ENCODE results near the gene C14orf119.

C14orf119 gene

GRCh38 chr14:23128969-23129758 lies 33.9 kb downstream of the C14orf119 start:
- no peak for DNase-seq

- DNase-seq: no peak
Observed at GRCh38 chr14:23129759-23130316, 34.5 kb downstream of the C14orf119 start.

- DNase-seq: no peak
Observed at GRCh38 chr14:23130871-23131270, 35.6 kb downstream of the C14orf119 start.

DNA sequence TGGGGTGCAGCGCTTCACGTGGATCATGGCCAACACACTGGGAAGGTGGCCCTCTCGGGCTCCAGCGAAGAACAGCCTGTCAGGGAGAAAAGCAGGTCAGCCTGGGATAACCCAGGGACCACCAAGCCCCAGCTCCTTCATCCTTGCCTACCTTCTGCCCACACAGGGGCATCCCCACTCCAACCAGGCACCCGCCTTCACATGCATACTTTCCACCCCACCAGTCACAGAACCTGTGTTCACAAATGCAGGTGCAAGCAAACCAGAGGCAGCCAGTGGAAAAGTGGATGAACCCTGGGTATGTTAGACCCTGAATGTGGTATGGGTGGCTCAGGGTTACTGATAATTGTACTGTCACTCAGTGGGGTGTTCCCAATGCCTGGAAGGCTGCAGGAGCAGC lies 36.2 kb downstream of the C14orf119 start:
- no peak for DNase-seq

DNA sequence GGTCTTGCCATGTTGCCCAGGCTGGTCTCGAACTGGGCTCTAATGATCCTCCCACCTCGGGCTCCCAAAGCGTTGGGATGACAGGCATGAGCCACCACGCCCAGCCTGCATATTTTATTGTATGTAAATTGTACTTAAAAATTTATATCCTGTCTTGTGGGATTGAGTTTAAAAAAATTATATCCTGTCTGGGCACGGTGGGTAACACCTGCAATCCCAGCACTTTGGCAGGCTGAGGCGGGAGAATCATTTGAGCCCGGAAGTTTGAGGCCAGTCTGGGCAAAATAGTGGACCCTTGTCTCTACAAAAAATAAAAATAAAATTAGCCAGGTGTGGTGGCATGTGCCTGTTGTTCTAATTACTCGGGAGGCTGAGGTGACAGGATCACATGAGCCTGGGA lies 37.7 kb downstream of the C14orf119 start:
- DNase-seq: no peak

- DNase-seq: no peak
Observed at GRCh38 chr14:23136566-23137133, 41.3 kb downstream of the C14orf119 start.

- DNase-seq: no peak
Observed at GRCh38 chr14:23137192-23137812, 42.0 kb downstream of the C14orf119 start.

DNA sequence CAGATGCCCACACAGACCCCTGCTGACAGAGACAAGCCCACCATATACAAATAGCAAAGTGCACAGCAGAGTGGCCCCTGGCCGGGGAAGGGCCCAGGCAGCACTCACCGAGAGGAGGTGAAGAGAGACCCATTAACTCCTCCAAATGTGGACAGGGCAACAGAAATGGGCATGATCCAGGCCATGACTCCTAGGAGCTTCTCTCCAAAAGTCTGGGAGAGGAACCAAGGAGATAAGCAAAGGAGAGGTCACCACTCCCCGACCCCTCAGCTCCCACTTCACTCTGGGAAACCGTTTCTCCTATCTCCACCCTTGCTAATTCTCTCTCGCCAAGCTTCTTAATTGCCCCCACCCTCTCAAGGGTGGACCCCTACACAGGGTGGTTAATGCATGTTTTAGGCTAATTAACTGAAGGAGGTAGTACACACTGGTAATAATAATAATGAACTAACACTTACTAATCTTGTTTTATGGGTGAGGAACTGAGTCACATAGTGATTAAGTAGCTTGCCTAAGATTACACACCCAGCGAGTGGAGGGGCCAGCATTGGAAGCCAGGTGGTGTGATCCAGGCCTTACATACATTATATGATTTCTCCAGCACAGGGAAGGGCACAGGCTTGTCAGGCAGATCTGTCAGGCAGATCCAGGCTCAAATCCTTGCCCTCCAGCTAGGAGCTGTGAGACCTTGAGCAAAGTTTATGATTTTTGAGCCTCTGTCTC lies 42.7 kb downstream of the C14orf119 start:
- no peak for DNase-seq

GRCh38 chr14:23139874-23140273 lies 44.6 kb downstream of the C14orf119 start:
- DNase-seq: no peak

- no peak for DNase-seq
Observed at GRCh38 chr14:23140371-23140770, 45.1 kb downstream of the C14orf119 start.

DNA sequence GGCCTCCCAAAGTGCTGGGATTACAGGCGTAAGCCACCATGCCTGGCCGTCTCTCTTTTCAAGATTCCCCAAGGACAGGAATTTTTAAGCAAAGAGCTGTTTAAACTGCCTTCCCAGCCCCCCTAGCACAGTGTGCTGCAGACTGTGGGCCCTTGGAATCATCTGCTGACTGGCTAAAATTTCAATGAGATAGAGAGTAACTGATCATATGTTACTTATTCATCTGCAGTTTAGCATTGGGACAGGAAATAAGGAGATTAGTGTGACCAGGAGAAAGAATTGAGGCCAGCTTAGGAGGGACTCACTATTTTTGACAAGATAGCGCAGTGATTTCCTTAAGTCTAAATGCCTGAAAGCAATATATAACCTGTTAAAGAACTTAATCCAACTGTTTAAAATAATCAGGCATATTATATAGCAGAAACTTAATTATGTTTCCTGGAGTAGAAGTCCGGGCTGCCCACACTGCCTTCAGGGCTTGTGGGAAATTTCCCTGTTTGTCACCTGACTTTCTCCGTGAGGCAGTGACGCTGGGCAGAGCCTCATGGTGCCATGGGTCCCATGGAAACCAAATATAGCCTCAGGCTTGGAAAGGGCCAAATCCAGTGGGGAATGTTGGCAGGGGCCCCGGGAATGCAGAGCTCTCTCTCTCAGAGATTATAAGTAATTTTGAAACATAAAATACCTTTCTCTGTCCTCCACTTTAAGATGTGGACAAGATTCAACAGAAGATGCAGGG lies 46.6 kb downstream of the C14orf119 start:
- DNase-seq: no peak

- DNase-seq: no peak
Observed at GRCh38 chr14:23142826-23143225, 47.5 kb downstream of the C14orf119 start.

DNA sequence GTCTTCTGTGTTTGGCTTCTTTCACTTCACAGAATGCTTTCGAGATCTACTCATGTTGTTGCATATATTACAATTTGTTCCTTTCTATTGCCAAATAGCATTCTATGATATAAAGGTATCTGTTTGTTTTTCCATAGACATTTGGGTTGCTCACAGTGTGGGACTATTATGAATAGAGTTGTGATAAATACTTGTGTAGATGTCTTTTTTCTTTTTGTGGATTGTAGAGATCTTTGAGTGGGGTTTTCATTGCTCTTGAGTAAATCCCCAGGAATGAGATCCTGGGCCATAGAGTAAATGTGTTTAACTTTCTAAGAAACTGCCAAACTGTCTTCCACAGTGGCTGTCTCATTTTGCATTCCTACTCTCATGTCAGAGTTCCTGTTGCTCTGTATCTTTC lies 48.6 kb downstream of the C14orf119 start:
- no peak for DNase-seq

DNA sequence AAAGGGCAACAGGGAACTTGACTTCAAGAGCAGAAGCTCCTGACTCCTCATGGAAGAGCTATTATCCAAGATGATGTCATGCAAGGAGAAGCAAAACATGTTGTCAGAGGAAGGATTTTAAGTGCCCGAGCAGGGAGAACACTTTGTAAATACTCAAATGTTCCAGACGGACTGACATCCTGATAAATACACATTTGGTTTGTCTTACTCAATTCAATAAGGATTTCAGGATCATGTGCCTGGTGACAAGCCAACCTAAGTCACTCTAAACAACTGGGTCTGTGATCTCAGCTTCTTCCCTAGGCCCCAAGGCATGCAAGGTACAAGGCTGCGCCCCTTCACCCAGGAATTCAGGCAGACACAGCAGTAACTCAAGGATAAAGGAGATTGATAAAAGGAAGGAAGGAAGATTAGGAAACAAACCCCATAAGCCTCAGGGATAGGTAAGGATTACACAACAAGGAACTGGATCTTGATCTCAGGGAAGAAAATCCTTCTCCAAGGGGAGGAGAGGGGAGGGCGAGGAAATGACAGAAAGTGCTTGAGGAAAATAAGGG lies 50.6 kb downstream of the C14orf119 start:
- no peak for DNase-seq

DNA sequence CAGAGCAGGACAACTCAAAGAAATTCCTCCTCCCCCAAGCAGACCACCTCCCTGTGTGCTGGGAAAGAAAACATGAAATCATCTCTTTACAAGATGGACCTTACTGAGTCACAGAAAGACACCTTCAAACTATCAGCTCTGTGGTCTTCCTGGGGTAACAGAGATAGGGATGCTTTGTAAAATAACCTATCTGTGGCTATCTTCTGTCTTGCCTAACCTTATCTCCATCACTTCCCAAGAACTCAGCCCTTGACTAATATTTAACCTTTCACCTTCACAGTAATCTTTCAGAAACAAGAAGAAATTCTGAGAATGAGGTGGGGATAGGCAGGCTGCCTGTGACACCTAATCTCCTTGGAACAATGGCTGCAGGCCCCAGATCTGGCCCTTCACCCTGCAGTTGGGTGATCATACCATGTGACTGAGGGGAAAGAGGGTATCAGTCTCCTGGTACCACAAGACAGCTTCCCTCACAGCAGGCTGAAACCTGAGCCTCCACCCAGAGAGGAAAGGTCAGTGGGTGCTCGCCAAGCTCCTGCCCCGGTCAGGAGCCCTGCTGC lies 51.1 kb downstream of the C14orf119 start:
- no peak for DNase-seq

GRCh38 chr14:23146980-23147379 lies 51.7 kb downstream of the C14orf119 start:
- no peak for DNase-seq

DNA sequence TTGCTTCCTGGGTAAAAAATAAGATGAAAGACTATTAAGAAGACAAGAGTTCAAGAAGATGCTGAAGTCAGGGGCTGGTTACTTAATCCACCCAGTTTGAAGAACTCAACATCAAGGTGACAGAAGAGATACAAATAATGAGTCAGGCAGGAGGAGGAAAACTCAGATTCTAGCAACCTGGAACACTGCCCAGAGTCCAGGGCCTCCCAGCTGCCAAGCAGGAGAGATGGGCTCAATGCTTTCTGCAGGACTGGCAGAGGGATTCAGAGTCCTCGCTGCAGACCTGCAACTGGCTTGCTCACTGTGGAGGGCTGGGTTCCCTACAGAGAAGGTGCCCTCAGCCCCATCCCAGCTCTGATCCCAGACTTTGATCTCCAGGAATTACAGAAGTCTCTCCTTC lies 52.4 kb downstream of the C14orf119 start:
- DNase-seq: no peak

DNA sequence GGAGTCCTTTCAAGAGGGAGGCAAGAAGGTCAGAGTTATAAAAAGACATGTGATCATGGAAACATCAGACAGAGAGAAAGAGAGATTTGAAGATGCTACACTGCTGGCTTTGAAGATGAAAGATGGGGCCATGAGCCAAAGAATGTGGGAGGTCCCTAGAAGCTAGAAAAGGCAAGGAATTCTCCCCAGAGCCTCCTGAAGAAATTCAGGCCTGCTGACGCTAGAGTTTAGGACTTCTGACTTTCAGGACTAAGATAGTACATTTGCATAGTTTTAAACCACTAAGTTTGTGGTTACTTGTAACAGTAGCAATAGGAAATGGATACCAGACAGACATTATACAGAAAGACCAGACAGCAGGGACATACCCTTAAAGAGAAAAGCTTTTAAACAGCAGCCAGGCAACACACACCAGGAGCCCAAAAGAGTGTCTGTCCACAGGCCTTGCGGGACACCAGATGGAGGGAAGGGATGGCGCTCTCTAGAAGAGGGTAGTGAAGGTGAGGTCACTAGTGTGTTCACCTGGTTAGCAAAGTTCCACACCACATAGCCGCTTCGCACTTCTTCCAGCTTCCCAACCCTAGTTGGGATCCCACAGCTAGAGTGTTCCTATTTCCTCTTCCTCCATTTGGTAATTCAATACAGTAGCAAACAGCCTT lies 53.4 kb downstream of the C14orf119 start:
- no peak for DNase-seq

GRCh38 chr14:23149745-23150144 lies 54.4 kb downstream of the C14orf119 start:
- no peak for DNase-seq

Data from activated CD4-positive, alpha-beta T cell treated with anti-CD3 and anti-CD28 coated beads, Interleukin-2, amount 50 U/mL, for 1 hour (primary cell).